HG02642 (cell line): ENCODE results near the gene WHRN.
A peak's percentile ranks its signal among the peaks of the same experiment; 100 is the strongest.

Experiments
- ATAC-seq: cut with Tn5 transposase; IDR thresholded peaks from one replicate; pipeline ENCODE4 v1.9.1; 2021; ENCODE audit warnings: mild to moderate bottlenecking; ENCODE audit not compliant: unreplicated experiment, poor library complexity

Gene WHRN

DNA sequence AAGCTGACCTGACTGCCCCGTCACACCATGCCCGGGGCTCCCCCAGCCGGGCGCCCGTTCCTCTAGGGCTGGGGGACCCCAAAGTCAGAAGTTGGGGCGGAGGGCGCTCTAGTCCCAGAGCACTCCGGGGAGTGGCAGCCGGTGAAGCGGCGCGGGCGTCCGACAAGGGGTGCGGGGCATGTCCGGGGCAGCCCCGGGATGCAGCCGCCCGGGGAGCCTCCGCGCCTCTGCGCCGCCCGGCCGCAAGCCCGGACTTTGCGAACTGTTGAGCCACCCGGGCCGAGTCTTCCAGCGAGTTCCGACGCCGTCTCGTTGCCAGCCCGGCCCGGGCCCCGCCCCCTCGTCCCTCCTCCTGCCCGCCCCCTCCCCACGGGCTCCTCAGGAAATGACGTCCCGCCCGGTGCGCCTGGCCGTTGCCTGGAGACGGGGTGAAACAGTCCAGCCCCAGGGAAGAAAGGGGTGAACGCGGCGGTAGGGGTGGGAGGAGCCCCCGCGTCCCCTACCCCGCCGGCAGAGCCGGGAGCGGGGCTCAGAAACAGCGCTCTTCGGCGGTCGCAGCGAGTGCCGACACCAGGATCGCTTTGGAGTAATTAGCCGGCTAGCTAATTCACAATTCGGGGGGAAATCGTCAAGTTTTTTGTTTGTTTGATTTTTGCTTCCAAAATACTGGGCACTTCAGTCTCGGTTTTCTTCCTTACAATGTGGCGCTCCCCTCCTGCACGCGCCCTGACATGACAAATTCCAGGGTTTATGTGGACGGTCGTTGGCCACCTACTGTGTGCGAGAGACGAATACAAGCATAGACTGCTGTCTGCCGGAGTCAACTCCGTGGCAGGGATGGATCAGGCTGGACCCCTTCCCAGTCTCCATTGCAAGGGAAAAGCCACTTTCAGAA, at the start of gene WHRN:
Gene WHRN (minus strand): TSS at position 287 of the 895 bp plus-strand sequence. CDS start 672 bp downstream, outside the sequence.
- ATAC-seq: peak; percentile 88

DNA sequence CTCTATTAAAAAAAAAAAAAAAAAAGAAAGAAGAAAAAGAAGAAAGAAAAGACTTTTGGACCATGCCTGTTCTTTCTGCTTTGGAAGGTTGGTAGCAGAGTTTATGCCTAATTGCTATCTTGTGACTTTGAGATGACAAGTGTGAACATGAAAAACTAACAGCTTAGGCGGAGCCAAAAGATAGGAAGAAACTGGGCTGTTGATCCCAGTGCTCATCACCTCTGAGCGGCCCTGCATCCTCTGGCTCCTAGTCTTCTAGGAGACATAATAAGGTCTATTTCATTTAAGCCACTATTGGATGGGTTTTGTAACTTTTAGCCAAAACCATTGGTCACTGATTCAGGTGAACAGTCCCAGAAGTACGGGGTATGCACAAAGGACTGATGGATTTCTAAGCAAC, 47.9 kb upstream of the WHRN start:
- no peak for ATAC-seq

DNA sequence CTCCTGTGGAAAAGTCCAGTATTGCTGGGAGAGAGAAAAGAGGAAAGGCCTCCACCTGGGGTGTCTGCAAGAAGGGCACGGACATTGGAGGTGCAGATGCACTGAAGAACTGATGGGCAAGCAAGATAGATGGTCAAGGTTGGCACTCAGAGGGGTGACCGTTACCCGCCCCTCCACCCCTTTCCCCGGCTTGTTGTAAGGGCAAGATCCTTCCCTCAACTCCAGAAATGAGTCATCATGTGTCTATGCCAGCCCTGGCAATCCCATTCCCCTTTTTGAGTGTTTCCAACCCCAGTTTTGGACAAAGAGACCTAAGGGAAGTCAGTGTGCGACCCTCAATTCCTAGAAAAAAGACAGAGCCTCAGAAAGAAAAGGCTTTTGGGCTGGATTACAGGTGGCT, 47.4 kb upstream of the WHRN start:
- ATAC-seq: no peak

DNA sequence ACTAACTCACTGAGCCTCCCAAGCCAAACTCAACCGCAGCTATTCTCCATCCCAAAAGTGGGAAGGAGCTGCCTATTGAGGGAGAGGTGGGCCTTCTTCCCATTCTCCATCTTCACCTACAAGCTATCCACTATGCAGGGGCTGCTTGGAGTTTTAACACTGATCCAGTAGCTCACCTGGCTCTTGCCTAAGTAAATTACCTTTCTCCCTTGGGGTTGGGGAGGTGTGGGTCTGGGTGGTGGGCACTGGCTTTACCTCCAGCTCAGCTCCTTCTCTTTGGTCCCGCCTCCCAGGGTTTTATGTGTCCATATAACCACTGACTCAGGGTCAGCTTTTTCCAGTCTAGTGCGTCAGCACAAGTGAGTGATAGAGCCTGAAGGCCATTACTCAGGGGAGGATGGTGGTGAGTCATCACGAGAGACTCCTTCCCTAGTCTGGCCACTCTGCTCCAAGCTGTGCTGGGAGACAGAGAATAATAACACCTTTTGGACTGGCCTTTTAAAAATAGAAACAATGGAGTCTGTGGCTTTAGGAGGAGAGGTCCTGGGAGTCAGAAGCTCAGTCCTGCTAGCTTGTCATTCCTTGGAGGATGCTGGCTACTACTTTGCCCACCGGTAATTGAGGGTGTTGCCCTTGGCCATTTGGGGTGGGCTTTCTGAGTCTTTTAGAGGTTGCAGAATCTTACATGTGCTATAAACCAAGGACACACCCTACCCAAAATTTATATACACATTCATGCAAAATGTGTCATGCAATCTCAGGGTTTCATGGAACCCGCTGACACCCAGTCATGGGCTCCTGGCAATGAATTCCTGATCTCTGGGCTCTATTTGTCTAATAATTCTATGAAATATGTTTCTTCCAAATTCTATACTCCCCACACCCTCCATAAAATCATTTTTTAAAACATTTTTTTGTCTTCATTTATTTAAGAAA, 46.7 kb upstream of the WHRN start:
- no peak for ATAC-seq

DNA sequence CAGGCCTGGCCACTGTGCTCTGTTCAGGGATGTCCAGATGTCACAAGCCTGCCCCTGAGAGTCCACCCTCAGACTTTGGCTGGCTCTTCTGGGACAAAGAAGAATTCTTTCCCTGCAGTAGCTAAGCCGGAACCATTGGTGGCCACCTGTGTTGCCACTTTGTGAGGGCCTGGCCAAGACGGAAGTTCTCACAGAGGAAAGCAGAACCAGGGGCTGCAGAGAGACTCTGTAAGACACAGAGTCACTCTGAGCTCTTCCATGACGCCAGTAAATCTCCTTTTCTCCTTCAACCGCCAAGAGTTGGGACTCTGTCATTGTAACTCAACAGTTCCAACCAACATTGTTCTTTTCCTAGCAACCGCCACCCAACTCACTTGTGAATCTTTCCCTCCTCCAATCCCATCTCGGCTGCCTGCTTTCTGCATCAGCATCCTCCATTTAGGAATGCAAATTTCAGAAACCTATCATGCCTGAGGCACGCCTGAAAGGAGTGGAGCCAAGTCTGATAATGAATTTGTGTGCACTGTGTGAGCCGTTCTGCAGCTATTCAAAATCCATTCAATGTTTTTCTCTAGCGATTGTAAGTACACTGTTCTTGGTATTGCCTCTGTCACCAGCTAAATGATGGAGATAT, 44.5 kb upstream of the WHRN start:
- no peak for ATAC-seq

DNA sequence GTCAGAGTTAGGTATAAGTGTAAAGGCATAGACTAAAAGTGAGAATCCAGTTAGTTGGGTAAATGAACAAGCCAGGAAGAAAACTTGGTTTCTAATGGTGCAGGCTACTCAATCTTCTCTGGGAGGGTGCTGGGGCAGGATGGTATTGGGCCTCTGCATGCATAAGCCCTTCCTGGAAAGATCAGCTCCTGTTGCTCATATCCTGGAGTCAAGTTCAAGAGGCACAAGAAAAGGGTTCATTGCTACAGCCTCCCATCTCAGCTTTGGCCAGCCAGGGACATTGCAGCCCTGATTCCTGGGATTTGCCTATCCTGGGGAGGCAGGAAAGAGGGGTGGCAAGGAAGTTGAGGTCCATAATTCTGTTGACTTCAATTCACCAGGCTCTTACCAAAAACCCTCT, 41.6 kb upstream of the WHRN start:
- no peak for ATAC-seq

DNA sequence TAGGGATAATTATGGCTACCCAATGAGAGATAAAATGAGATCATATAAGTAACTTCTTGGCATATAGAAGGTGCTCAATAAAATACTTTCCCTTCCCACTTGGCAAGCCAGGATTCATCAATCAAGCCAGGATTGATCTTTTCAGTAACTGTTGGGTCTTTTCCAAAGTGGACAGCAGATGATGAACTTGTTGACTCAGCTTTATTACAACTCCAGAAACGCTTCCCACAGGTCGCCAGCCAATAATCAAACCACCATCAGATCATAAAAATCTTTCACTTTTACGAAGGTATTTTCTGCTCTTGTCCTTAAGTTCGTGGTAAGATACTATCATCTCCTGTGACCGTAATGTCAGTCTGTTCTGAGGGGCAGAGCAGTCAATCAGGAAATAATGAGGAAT, 39.8 kb upstream of the WHRN start:
- no peak for ATAC-seq

DNA sequence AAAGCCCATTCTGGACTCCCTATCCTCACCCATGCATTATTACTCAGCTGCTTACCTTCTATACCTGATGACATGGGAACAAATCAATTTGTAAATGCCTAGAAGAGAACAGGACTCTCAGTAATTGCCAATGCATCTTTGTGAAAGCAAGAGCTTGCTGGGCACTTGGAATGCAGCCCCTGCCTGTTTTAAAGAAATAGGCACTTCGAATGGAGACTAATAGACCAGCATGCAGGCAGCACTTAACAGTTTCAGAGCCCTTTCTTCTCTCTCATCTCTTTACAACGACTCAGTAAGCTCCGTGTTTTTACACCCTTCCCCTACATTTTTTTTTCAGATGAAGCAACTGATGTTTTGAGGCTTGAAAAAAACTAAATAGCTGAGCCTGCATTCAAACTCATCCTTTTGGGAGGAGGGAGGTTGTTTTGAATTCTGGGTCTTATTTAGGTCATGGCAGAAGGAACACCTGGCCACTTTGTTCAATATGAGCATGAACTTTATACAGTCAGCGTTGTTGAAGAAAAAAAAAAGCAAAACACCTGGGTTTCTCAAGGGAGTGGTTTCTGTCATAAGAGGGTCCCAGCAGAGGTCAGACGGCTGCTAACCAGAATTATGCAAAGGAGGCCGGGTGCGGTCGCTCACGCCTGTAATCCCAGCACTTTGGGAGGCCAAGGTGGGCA, 34.6 kb upstream of the WHRN start:
- ATAC-seq: no peak

DNA sequence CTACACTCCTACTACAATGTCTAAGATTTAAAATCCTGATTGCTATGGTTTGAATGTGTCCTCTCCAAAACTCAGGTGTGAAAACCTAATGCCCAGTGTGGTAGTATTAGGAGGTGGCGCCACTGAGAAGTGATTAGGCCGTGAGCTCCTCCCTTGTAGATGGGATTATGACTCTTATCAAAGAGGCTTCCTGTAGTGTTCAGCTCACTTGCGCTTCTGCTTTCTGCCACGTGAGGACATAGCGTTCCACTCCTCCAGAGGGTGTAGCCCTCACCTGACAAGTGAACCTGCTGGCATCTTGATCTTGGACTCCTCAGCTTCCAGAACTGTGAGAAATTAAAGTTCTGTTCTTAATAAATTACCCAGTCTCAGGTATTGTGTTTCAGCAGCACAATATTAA, 33.0 kb upstream of the WHRN start:
- no peak for ATAC-seq

DNA sequence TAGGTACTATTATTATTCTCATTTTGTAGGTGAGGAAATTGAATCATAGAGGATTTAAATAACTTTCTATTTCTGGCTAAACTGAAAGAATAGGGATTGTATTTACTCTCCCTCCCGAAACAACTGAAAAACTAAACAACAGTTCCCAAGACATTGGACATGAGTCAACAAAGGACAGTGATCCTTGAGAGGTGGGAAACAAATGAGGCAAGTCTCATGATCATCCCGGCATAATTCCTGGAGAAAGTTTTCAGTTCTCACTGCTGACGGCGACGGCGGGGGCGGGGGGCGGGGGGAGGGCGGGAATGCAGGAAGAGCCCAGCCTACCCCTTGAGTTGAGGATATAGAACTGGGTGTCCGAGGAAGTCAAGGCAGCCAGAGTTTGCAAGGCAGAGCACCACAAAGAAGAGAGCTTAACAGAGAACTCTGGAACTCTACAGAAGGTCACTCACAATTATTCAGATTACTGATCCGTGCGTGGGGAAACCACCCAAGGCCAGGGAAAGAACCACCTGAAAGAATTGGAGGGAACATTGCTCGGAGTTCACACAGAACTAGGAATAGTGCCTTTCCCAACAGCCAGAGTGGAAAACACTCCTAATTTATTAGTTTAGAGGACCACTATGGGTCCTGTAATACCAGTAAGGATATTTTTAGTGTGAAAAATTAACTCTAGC, 27.4 kb upstream of the WHRN start:
- ATAC-seq: no peak

DNA sequence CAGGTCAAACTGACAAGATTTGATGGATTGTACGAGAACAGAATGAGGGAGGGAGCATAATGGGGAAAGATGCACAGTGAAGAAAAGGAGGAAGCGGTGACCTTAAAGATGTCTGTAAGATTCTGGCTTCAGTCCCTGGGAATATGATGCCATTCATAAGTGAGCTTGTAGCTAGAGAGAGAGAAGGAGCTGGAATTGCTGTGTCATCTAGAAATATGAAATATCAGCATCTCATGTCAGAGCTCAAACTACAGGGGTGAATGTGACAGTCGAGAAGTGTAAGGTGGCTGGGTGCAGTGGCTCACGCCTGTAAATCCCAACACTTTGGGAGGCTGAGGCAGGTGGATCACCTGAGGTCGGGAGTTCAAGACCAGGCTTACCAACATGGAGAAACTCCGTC, 24.0 kb upstream of the WHRN start:
- ATAC-seq: no peak

DNA sequence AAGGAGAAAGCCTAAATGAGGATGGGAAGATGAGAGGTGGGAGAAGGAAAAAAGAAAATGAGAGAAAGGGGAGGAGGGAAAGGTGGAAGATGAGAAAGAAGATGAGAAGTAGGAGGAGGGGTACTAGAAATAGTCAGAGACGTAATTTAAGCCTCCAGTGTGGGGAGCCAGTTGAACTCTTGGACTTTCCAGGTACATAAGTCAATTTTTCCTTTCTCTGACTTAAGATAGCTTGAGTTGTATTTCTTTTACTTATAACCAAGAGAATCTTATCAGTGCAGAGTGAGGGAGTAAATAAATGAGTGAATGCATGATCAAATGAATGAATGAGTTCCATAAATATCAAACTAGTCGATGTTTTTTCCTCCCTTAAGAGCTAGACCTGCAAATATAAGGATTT, 21.5 kb upstream of the WHRN start:
- no peak for ATAC-seq

DNA sequence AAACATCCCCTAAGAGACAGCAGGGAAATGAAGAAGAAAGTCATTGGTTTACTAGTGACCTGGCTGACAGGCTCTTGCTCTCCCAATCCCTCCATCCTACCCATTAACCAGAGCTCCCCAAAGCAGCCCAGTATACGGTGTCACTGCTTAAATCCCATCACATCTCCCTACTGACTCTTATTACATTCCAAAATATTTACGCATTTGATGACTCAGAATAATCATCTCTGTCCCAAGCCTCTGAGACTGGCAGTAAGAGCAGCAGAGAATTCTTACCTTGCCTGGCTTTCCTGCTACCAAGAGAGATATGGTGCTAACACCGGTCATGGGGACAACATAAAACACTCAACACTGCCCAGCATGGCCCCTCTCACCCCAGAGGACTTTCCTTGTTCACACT, 20.2 kb upstream of the WHRN start:
- no peak for ATAC-seq

DNA sequence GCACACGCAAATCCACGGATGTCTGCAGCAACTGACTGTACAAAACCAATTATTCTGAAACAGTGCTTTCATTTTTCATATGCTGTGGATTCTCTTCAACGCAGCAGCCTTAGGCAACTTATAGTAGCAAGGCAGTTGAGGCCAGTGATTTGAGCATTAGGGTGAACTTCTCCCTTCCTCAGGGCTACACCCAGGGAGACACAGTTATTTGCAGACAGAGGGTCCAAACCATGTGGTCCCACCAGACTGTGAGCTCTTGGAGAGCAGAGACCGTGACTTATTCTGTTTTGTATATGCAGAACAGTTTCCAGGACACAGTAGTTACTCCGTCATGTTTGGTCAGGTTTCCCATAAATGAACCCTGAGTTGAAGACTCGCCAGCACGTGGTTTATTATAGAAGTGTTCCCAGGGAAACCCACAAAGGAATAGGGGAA, 19.0 kb upstream of the WHRN start:
- no peak for ATAC-seq

DNA sequence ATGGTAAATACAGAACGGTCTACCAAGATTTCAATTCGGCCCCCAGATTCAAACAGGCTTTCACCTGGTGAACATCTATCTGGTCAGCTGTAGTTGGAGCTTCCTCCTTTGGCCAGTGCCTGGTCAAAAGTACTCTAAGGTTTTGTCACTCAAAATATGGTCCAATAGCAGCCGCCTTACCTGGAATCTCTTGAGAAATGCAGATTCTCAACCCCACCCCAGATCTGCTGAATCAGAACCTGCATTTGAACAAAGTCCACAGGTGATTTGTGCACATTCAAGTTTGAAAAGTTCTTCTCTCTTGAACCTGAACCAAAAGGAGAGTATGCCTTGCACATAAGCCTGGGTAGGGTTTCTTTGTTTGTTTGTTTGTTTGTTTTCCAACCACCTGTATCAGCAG, 17.6 kb upstream of the WHRN start:
- ATAC-seq: no peak

DNA sequence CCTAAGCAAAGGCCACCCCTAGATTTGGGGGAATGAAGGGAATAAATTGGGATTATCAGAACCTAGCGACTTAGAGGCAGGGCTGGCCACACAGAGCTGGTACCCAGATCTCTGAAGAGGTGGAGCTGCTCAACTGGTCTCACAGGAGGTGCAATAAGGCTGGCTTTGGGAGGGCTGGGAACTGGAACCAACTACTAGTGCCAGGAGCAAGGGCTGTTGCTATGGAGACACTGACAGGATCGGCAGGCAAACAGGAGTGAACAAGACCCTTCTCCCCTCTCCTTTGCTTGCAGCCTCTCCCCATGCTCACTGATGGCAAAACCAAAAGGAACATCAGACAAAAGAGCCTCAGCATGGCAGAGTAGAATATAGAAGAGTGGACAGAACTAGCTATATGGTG, 17.0 kb upstream of the WHRN start:
- no peak for ATAC-seq

DNA sequence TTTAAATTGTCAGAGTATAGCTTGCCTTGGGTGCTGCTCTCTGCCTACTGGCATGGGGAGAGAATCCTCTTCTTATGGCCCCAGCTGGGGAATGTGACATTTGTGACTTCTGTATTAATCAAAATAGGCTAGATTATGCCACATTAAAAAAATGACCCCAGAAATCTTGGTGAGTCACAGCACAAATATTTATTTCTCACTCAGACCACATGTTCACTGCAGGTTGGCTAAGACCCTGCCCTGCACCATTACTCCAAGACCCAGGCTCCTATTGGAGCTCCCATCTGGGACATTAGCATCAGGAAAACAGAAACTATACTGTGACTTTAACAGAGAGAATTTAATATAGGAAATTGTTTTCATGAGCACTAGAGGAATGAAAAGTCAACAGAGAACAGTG, 16.6 kb upstream of the WHRN start:
- ATAC-seq: no peak

DNA sequence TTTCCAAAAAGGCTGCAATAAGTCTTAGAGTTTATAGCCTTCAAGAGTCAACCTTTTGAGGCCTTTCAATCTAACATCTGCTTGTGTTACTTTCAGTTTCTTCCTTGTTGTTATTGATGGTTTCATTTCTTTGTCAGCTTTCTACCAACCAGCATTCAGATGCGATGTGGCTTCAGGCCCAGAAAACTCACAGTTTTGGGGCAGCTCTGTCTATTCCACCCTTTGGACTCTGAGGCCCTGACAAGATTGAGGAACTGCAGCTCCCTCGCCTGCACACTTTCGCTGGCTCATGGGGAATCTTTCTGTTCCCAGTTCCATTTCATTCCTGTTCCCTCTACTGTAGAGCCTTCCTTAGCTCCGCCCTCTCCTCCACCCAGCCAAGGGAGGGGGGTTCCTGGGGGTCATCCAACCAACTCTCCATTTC, 13.3 kb upstream of the WHRN start:
- ATAC-seq: no peak

DNA sequence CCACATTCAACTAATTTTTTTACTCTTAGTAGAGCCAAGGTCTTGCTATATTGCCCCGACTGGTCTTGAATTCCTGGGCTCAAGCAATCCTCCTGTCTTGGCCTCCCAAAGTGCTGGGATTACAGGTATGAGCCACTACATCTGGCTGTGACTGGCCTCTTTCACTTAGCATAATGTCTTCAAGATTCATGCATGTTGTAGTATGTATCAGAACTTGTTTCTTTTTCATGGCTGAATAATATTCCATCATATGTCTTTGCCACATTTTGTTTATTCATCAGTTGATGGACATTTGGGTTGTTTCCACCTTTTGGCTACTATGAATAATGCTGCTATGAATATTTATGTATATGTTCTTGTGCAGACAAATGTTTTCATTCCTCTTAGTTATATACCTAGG, 12.8 kb upstream of the WHRN start:
- ATAC-seq: no peak

DNA sequence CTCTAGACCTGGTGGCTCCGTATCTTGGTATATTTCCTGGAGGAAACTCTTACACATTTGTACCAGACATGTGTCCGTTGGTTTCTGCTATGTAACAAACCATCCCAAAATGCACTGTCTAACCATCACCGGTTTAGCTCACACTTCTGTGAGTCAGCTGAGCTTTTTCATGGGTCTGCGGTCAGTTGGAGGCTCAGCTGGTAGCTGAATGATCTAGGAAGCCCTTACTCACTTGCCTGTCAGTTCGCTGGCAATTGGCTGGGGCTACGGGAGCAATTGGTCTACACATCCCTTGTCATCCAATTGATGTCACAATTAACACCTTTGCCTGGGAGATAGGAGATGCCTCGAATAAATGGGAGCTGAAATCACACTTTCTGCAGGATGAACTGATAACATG, 11.6 kb upstream of the WHRN start:
- no peak for ATAC-seq
